IMR-90 (cell line): ENCODE measurements around the gene CEP68. TPM values are rescaled to one million over a fixed set of nuclear protein-coding genes. Genes with fewer than 3 reads are reported as not detected.

ENCODE experiments used
- ATAC-seq: fragments of 200-7000 bp; cut with Tn5 transposase; 2 replicates; pipeline ENCODE4 v1.9.1; 2020; ENCODE audit warnings: low read depth, mild to moderate bottlenecking, moderate library complexity
- BruUV-seq: library from RNA; stranded (reverse); fragments of 400-500 nt; replicated peaks from 2 replicates; lab custom pipeline; 2021; lab: Mats Ljungman, UMichigan
- CTCF ChIA-PET: fragments of 300-600 bp; formaldehyde crosslinking; extraction: SDS; loops from one replicate; lab custom pipeline; 2021; ENCODE audit warnings: antibody characterized with exemption; lab: Yijun Ruan, JAX
- POLR2A ChIA-PET: fragments of 300-600 bp; sonication (Branson Sonifier 250); formaldehyde crosslinking; loops from one replicate; lab custom pipeline; 2022; ENCODE audit warnings: antibody characterized with exemption; ENCODE audit not compliant: unreplicated experiment; lab: Charles Lee
- DNase-seq: peaks from one replicate; pipeline ENCODE4 v3.0.0; 2013
- H2AFZ ChIP-seq: replicated peaks from 2 replicates; pipeline ENCODE3; 2013; ENCODE audit warnings: low read length, mild to moderate bottlenecking; ENCODE audit not compliant: poor library complexity
- H2AK5ac ChIP-seq: 2 replicates; pipeline ENCODE4 v1.6.1; 2013; ENCODE audit warnings: low read depth, low read length, inconsistent platforms
- H2AK9ac ChIP-seq: replicated peaks from 2 replicates; pipeline ENCODE3; 2013; ENCODE audit warnings: mild to moderate bottlenecking, low read depth, low read length, moderate library complexity; ENCODE audit not compliant: poor library complexity
- H2BK120ac ChIP-seq: 2 replicates; pipeline ENCODE4 v1.6.1; 2013; ENCODE audit warnings: low read depth, low read length, inconsistent platforms
- H2BK15ac ChIP-seq: 3 replicates; pipeline ENCODE4 v1.6.1; 2013; ENCODE audit warnings: low read depth, low read length, inconsistent platforms
- H2BK20ac ChIP-seq: 2 replicates; pipeline ENCODE4 v1.6.1; 2013; ENCODE audit warnings: low read depth, mild to moderate bottlenecking, inconsistent platforms, low read length, moderate library complexity
- H2BK5ac ChIP-seq: 2 replicates; pipeline ENCODE4 v1.6.1; 2013; ENCODE audit warnings: mild to moderate bottlenecking, low read depth, low read length, inconsistent platforms; ENCODE audit not compliant: poor library complexity, severe bottlenecking
- H3K14ac ChIP-seq: replicated peaks from 2 replicates; pipeline ENCODE4 v1.6.1; 2013; ENCODE audit warnings: low read depth, low read length, inconsistent platforms
- H3K18ac ChIP-seq: 2 replicates; pipeline ENCODE4 v1.6.1; 2013; ENCODE audit warnings: low read depth, low read length, control low read depth
- H3K23ac ChIP-seq: 2 replicates; pipeline ENCODE4 v1.6.1; 2013; ENCODE audit warnings: low read depth, low read length, inconsistent platforms
- H3K27ac ChIP-seq: 2 replicates; pipeline ENCODE4 v1.5.1; 2013; ENCODE audit warnings: mild to moderate bottlenecking, control low read depth, low read length; ENCODE audit not compliant: insufficient read depth
- H3K27me3 ChIP-seq: 2 replicates; pipeline ENCODE4 v1.6.1; 2013; ENCODE audit warnings: low read length; ENCODE audit not compliant: control insufficient read depth, insufficient read depth
- H3K36me3 ChIP-seq: 2 replicates; pipeline ENCODE4 v1.6.1; 2013; ENCODE audit warnings: low read length, mixed read lengths; ENCODE audit not compliant: control insufficient read depth, insufficient read depth
- H3K4ac ChIP-seq: 2 replicates; pipeline ENCODE4 v1.6.1; 2013; ENCODE audit warnings: low read depth, low read length, inconsistent platforms
- H3K4me1 ChIP-seq: 2 replicates; pipeline ENCODE4 v1.6.1; 2013; ENCODE audit warnings: low read length, mixed read lengths; ENCODE audit not compliant: control insufficient read depth, insufficient read depth
- H3K4me2 ChIP-seq: 2 replicates; pipeline ENCODE4 v1.6.1; 2013; ENCODE audit warnings: low read depth, mild to moderate bottlenecking, control low read depth, low read length, moderate library complexity
- H3K4me3 ChIP-seq: 2 replicates; pipeline ENCODE4 v1.5.1; 2013; ENCODE audit warnings: low read depth, mild to moderate bottlenecking, control low read depth, low read length, moderate library complexity; ENCODE audit not compliant: insufficient read depth
- H3K56ac ChIP-seq: 2 replicates; pipeline ENCODE4 v1.6.1; 2013; ENCODE audit warnings: low read length, inconsistent platforms; ENCODE audit not compliant: insufficient read depth; ENCODE audit errors: extremely low read depth
- H3K79me1 ChIP-seq, 2 experiments: 2 replicates each; pipeline ENCODE4 v1.6.1; 2013; ENCODE audit warnings: low read length in 2 of 2, inconsistent platforms in 1 of 2, low read depth in 1 of 2
- H3K9ac ChIP-seq: 2 replicates; pipeline ENCODE4 v1.6.1; 2013; ENCODE audit warnings: low read depth, low read length, control low read depth
- H3K9me1 ChIP-seq: 2 replicates; pipeline ENCODE4 v1.6.1; 2013; ENCODE audit warnings: low read length, inconsistent platforms; ENCODE audit not compliant: insufficient read depth
- H3K9me3 ChIP-seq: 2 replicates; pipeline ENCODE4 v1.6.1; 2013; ENCODE audit warnings: low read length; ENCODE audit not compliant: control insufficient read depth, insufficient read depth
- H4K20me1 ChIP-seq: 2 replicates; pipeline ENCODE4 v1.6.1; 2013; ENCODE audit warnings: low read length, inconsistent platforms; ENCODE audit not compliant: insufficient read depth
- H4K5ac ChIP-seq: 2 replicates; pipeline ENCODE4 v1.6.1; 2013; ENCODE audit warnings: mild to moderate bottlenecking, low read depth, low read length, control low read depth
- H4K8ac ChIP-seq, 2 experiments: 2 replicates each; pipeline ENCODE4 v1.6.1; 2013; ENCODE audit warnings: low read depth in 2 of 2, low read length in 2 of 2, control low read depth in 1 of 2, inconsistent platforms in 1 of 2
- H4K91ac ChIP-seq: 2 replicates; pipeline ENCODE4 v1.6.1; 2013; ENCODE audit warnings: low read depth, low read length, inconsistent platforms; ENCODE audit not compliant: insufficient read depth
- BHLHE40 ChIP-seq: fragments of 150-350 bp; IDR thresholded peaks from 2 replicates; pipeline ENCODE4 v1.6.1; 2016; ENCODE audit warnings: mild to moderate bottlenecking, low read depth, low read length
- CEBPB ChIP-seq: IDR thresholded peaks from 2 replicates; pipeline ENCODE4 v1.6.1; 2012; ENCODE audit warnings: low read depth, low read length, improper control_type of control experiment
- MXI1 ChIP-seq: IDR thresholded peaks from 2 replicates; pipeline ENCODE4 v1.6.1; 2012; ENCODE audit warnings: low read depth, mild to moderate bottlenecking, low read length, moderate library complexity, borderline replicate concordance
- NFE2L2 ChIP-seq: fragments of 150-350 bp; IDR thresholded peaks from 2 replicates; pipeline ENCODE4 v1.6.1; 2016; ENCODE audit warnings: low read depth, mild to moderate bottlenecking, low read length
- RAD21 ChIP-seq: IDR thresholded peaks from 2 replicates; pipeline ENCODE4 v1.6.1; 2012; ENCODE audit warnings: low read length, improper control_type of control experiment
- RCOR1 ChIP-seq: IDR thresholded peaks from 2 replicates; pipeline ENCODE4 v1.6.1; 2012; ENCODE audit warnings: mild to moderate bottlenecking, low read length, improper control_type of control experiment; ENCODE audit not compliant: insufficient replicate concordance
- RFX5 ChIP-seq: IDR thresholded peaks from 2 replicates; pipeline ENCODE4 v1.8.0; 2012; ENCODE audit warnings: low read depth, mild to moderate bottlenecking, low read length, moderate library complexity
- USF2 ChIP-seq: fragments of 150-350 bp; IDR thresholded peaks from 2 replicates; pipeline ENCODE4 v1.6.1; 2017; ENCODE audit warnings: mild to moderate bottlenecking, antibody characterized with exemption, low read length, low read depth
- WGBS, 2 experiments: methylation state at CpG; one replicate each; pipeline versions ENCODE4 v1.1.5 to v1.1.7; 2013; ENCODE audit warnings: missing lambda C conversion rate in 2 of 2; ENCODE audit not compliant: insufficient read length in 1 of 2; ENCODE audit errors: extremely low coverage in 2 of 2; 5-methylcytosine and 5-hydroxymethylcytosine counted together
- dilution Hi-C: fragments of 300-500 bp; cut with HindIII; formaldehyde crosslinking; loops from one replicate; pipeline ENCODE4 v1.14.3; 2018; ENCODE audit warnings: low sequenced_read_pairs; ENCODE audit not compliant: unreplicated experiment
- in situ Hi-C: fragments of 300-500 bp; cut with MboI; formaldehyde crosslinking; loops from 3 replicates; pipeline ENCODE4 v1.14.3; 2019; ENCODE audit warnings: low sequenced_read_pairs, inconsistent platforms, mixed read lengths
- intact Hi-C: fragments of 100-400 bp; cut with micrococcal nuclease; formaldehyde crosslinking; loops from 2 replicates; pipeline ENCODE4 v1.10.0; 2022
- polyA plus RNA-seq, 3 experiments: library from polyadenylated mRNA; depleted of rRNA; stranded (reverse); fragments of >200 nt; gene quantifications; 2 replicates each; pipeline ENCODE4 v1.2.3, GENCODE V29; 2012; ENCODE audit warnings: low replicate concordance in 1 of 3
- total RNA-seq: library from RNA; depleted of rRNA; stranded (reverse); fragments of >200 nt; gene quantifications from 2 replicates; pipeline ENCODE4 v1.2.3, GENCODE V29; 2012

CEP68 gene
- total and polyA plus RNA-seq, 2 of the 4 experiments (the other 2 are of a cell fraction): 5.5 to 5.6 TPM

- Histone ChIP-seq H3K36me3 (peaks cover 32% of the 10 kb centered on the region), H2AK5ac (no peak overlapping the region), H2BK15ac (no peak overlapping the region), H2AK9ac (no peak overlapping the region), H3K56ac (no peak overlapping the region), H3K4ac (no peak overlapping the region), H3K79me1 (peaks cover 19 to 60% of the 10 kb centered on the region in 2 experiments), H2AFZ (no peak overlapping the region), H3K4me2 (no peak overlapping the region), H3K9me3 (no peaks in the 10 kb centered on the region), H3K27ac (no peak overlapping the region), H3K18ac (no peak overlapping the region), H4K20me1 (peaks cover 83% of the 10 kb centered on the region), H4K8ac (no peak overlapping the region), H3K14ac (no peak overlapping the region), H4K5ac (no peak overlapping the region), H4K91ac (no peak overlapping the region), H3K9ac (no peak overlapping the region), H2BK120ac (no peak overlapping the region), H3K9me1 (peaks cover 5% of the 10 kb centered on the region; the same call in 1 of the 2 replicates), H2BK20ac (no peak overlapping the region), H3K4me3 (no peak overlapping the region), H2BK5ac (no peak overlapping the region), H3K27me3 (no peaks in the 10 kb centered on the region), H3K23ac (no peak overlapping the region), H3K4me1 (no peaks in the 10 kb centered on the region; the same call in 1 of the 2 replicates)
- DNase-seq: no peak
- POLR2A ChIA-PET: no interaction called here
- in situ Hi-C loops (no loop called here), intact Hi-C loops (no loop called here), dilution Hi-C loops (no loop called here)
- no peak for ATAC-seq
- WGBS, 2 experiments: no CpG with 5 or more reads among the region's 3 CpGs
- TF ChIP-seq MXI1: no peak
- no peak for TF ChIP-seq USF2
- no peak for TF ChIP-seq RCOR1
- no peak for TF ChIP-seq BHLHE40
- no peak for TF ChIP-seq CEBPB
- no peak for TF ChIP-seq RAD21
- no peak for TF ChIP-seq RFX5
- TF ChIP-seq NFE2L2: no peak
- CTCF ChIA-PET: no interaction called here
- no TSS peak for BruUV-seq
These were observed 44.9 kb downstream of the CEP68 start for GRCh38 chr2:65101071-65101470.
